ENCODE measurements around the gene PTK7. TPM values are rescaled to one million over a fixed set of nuclear protein-coding genes. Genes with fewer than 3 reads are reported as not detected.

PTK7 gene
- total and polyA plus RNA-seq, 4 donors = 37.4 to 173 (median 84.2) TPM

DNA sequence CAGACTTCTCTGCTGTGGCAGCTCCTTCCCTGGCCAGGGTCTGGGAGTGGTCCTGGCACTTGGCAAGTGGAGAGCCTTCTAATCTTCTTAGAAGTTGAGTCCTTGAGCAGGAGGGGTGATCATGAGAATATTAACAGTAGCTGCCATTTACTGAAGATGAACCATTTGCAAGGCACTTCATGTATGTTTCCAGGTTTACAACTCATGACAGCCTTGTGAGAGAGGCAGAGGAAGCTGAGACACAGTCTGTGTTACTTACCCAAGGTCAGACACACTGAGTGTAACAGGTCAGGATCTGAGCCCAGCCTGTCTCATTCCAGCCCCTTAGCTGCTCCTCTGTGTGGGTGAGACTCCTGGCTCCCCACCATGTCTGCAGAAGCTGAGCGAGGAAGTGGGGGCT is 49.4 kb downstream of the PTK7 start:
- Histone ChIP-seq H3K9ac (ENCODE audit: insufficient read depth in 1 of 2, low read length in 2 of 2) (no peak overlapping the region), H3K9me3 (ENCODE audit: control insufficient read depth in 4 of 4, insufficient read depth in 3 of 4, low read length in 3 of 4) (no peaks in the 10 kb centered on the region), H3K36me3 (ENCODE audit: control insufficient read depth in 4 of 4, insufficient read depth in 4 of 4, low read length in 4 of 4) (peaks cover 0 to 6% (median 4%) of the 10 kb centered on the region in 4 donors), H3K27ac (ENCODE audit: low read depth in 1 of 2, low read length in 1 of 2) (no peak overlapping the region), H3K4me1 (ENCODE audit: control insufficient read depth in 5 of 5, insufficient read depth in 5 of 5, low read length in 5 of 5) (peaks cover 0 to 86% (median 31%) of the 10 kb centered on the region in 5 donors), H3K4me3 (no peak overlapping the region), H3K27me3 (ENCODE audit: control insufficient read depth in 3 of 3, insufficient read depth in 3 of 3, low read length in 2 of 3) (no peaks in the 10 kb centered on the region)
- ATAC-seq (ENCODE audit: insufficient read depth, low FRiP score) (no peak), DNase-seq (no peak)
- WGBS, 2 donors = 90 to 94% methylated on average over 1 of the region's 1 CpG
- TF ChIP-seq, protein P1, sequence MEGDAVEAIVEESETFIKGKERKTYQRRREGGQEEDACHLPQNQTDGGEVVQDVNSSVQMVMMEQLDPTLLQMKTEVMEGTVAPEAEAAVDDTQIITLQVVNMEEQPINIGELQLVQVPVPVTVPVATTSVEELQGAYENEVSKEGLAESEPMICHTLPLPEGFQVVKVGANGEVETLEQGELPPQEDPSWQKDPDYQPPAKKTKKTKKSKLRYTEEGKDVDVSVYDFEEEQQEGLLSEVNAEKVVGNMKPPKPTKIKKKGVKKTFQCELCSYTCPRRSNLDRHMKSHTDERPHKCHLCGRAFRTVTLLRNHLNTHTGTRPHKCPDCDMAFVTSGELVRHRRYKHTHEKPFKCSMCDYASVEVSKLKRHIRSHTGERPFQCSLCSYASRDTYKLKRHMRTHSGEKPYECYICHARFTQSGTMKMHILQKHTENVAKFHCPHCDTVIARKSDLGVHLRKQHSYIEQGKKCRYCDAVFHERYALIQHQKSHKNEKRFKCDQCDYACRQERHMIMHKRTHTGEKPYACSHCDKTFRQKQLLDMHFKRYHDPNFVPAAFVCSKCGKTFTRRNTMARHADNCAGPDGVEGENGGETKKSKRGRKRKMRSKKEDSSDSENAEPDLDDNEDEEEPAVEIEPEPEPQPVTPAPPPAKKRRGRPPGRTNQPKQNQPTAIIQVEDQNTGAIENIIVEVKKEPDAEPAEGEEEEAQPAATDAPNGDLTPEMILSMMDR (IDR thresholded peaks at IDR 0.05; ENCODE audit: control extremely low read depth, extremely low read depth) = no peak

DNA sequence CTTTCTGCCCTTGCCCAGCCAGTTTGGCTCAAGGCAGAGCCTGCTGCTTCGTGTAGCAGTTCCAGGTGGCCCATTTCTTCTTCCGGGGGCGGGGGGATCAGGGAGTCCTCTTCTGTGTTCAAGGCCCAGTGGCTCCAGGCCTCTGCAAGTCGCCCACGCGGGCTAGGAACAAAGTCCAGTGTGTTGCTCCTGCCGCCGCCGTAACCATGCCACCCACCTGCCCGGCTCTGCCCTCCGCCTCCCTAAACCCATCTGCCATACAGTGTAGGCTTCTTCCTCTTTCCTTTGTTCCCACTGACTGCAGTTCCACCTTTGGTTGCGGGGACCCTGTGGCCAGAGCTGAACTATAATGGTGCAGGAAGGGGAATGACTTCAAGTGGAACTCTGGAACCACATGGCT is 51.1 kb downstream of the PTK7 start:
- Histone ChIP-seq H3K27ac (ENCODE audit: low read depth in 1 of 2, low read length in 1 of 2) (no peak overlapping the region), H3K9ac (ENCODE audit: insufficient read depth in 1 of 2, low read length in 2 of 2) (no peak overlapping the region), H3K4me3 (no peak overlapping the region), H3K9me3 (ENCODE audit: control insufficient read depth in 4 of 4, insufficient read depth in 3 of 4, low read length in 3 of 4) (no peaks in the 10 kb centered on the region), H3K27me3 (ENCODE audit: control insufficient read depth in 3 of 3, insufficient read depth in 3 of 3, low read length in 2 of 3) (no peaks in the 10 kb centered on the region), H3K36me3 (ENCODE audit: control insufficient read depth in 4 of 4, insufficient read depth in 4 of 4, low read length in 4 of 4) (peaks cover 0 to 14% (median 10%) of the 10 kb centered on the region in 4 donors), H3K4me1 (ENCODE audit: control insufficient read depth in 5 of 5, insufficient read depth in 5 of 5, low read length in 5 of 5) (peaks cover 0 to 70% (median 16%) of the 10 kb centered on the region in 5 donors)
- ATAC-seq (ENCODE audit: insufficient read depth, low FRiP score) = no peak
- DNase-seq = no peak
- 81 to 89% methylated on average over 12 of the region's 12 CpGs for WGBS, 2 donors
- TF ChIP-seq, protein P1 (IDR thresholded peaks at IDR 0.05; ENCODE audit: control extremely low read depth, extremely low read depth) = no peak

DNA sequence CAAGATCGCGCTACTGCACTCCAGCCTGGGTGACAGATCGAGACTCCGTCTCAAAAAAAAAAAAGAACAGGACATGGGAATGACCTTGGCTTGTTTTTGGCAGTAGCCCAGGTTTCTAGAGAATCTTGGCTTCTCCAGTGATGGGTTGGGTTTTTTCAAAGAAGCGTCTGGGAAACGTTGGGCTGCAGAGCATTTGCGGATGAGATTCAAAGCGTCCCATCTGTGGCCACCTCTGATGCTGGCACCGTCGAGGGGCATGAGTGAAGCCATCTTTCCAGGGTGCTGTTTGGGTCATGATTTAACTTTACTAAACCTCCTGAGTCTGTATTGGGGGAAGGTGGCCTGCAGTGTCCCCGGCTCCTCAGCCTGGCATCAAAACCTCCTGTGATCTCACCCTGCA is 51.8 kb downstream of the PTK7 start:
- DNase-seq (peak; percentile 82 to 95 (median 92)), ATAC-seq (ENCODE audit: insufficient read depth, low FRiP score) (no peak)
- Histone ChIP-seq H3K27me3 (ENCODE audit: control insufficient read depth in 3 of 3, insufficient read depth in 3 of 3, low read length in 2 of 3) (no peaks in the 10 kb centered on the region), H3K9me3 (ENCODE audit: control insufficient read depth in 4 of 4, insufficient read depth in 3 of 4, low read length in 3 of 4) (no peaks in the 10 kb centered on the region), H3K9ac (ENCODE audit: insufficient read depth in 1 of 2, low read length in 2 of 2) (no peak overlapping the region), H3K4me3 (no peak overlapping the region), H3K4me1 (ENCODE audit: control insufficient read depth in 5 of 5, insufficient read depth in 5 of 5, low read length in 5 of 5) (peaks cover 0 to 63% (median 16%) of the 10 kb centered on the region in 5 donors), H3K27ac (ENCODE audit: low read depth in 1 of 2, low read length in 1 of 2) (no peak overlapping the region), H3K36me3 (ENCODE audit: control insufficient read depth in 4 of 4, insufficient read depth in 4 of 4, low read length in 4 of 4) (peaks cover 0 to 17% (median 12%) of the 10 kb centered on the region in 4 donors)
- WGBS, 2 donors = 53 to 74% methylated on average over 11 of the region's 11 CpGs
- TF ChIP-seq, protein P1 (IDR thresholded peaks at IDR 0.05; ENCODE audit: control extremely low read depth, extremely low read depth) = no peak

DNA sequence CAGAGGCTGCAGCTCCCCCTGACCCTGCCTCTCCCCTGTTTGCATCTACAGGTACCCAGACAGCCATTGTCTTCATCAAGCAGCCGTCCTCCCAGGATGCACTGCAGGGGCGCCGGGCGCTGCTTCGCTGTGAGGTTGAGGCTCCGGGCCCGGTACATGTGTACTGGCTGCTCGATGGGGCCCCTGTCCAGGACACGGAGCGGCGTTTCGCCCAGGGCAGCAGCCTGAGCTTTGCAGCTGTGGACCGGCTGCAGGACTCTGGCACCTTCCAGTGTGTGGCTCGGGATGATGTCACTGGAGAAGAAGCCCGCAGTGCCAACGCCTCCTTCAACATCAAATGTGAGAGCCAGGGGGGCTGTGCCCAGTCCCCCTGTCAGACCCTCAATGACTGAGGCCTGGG is 52.8 kb downstream of the PTK7 start:
- Histone ChIP-seq H3K27me3 (ENCODE audit: control insufficient read depth in 3 of 3, insufficient read depth in 3 of 3, low read length in 2 of 3) (no peaks in the 10 kb centered on the region), H3K4me1 (ENCODE audit: control insufficient read depth in 5 of 5, insufficient read depth in 5 of 5, low read length in 5 of 5) (peaks cover 0 to 55% (median 16%) of the 10 kb centered on the region in 5 donors), H3K4me3 (no peak overlapping the region), H3K27ac (ENCODE audit: low read depth in 1 of 2, low read length in 1 of 2) (no peak overlapping the region), H3K9me3 (ENCODE audit: control insufficient read depth in 4 of 4, insufficient read depth in 3 of 4, low read length in 3 of 4) (no peaks in the 10 kb centered on the region), H3K36me3 (ENCODE audit: control insufficient read depth in 4 of 4, insufficient read depth in 4 of 4, low read length in 4 of 4) (peaks cover 0 to 23% (median 14%) of the 10 kb centered on the region in 4 donors), H3K9ac (ENCODE audit: insufficient read depth in 1 of 2, low read length in 2 of 2) (no peak overlapping the region)
- TF ChIP-seq, protein P1 (IDR thresholded peaks at IDR 0.05; ENCODE audit: control extremely low read depth, extremely low read depth) = no peak
- DNase-seq = no peak
- WGBS, 2 donors = 77 to 93% methylated on average over 16 of the region's 16 CpGs
- no peak for ATAC-seq (ENCODE audit: insufficient read depth, low FRiP score)

All from lung (tissue), 12 donors.